ENCODE results near the gene SOD3.

DNA sequence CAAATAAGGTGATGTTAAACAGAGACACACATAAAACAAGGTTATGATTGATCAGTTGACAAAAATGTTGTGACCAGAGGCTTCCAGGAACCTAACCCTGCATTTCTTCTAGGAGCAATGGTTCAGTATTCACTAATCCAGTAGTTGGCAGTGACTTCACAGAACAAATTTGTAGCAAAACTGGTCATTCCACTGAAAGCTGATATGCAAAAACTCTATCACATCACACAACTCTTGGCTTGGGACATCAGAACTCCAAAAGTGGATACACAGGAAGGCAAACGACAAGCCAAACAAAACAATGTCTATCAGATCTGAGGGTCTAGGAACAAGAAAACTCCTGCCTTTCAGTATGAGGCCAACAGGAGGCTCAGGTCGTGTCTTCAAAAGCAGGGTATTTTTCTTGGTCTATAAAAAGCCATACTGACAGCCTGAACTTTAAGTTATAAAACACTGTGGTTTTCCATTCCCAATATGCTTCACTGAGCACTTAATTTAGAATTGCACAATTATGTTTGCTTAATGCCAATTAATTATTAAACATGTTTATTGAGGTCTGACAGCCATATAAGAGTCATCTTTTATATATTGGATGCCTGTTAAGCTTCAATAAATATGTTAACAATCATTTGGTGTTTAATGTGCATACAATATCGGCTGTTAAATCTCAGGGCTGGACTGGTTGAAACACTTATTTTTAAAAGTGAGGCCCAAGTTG, 45.6 kb downstream of the SOD3 start:
- TF ChIP-seq, protein P1, sequence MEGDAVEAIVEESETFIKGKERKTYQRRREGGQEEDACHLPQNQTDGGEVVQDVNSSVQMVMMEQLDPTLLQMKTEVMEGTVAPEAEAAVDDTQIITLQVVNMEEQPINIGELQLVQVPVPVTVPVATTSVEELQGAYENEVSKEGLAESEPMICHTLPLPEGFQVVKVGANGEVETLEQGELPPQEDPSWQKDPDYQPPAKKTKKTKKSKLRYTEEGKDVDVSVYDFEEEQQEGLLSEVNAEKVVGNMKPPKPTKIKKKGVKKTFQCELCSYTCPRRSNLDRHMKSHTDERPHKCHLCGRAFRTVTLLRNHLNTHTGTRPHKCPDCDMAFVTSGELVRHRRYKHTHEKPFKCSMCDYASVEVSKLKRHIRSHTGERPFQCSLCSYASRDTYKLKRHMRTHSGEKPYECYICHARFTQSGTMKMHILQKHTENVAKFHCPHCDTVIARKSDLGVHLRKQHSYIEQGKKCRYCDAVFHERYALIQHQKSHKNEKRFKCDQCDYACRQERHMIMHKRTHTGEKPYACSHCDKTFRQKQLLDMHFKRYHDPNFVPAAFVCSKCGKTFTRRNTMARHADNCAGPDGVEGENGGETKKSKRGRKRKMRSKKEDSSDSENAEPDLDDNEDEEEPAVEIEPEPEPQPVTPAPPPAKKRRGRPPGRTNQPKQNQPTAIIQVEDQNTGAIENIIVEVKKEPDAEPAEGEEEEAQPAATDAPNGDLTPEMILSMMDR (IDR thresholded peaks at IDR 0.05), result no peak
- no peak for TF ChIP-seq POLR2AphosphoS5 (IDR thresholded peaks at IDR 0.05)

All from suprapubic skin (tissue), 3 donors.